Esophagus (tissue), 2 donors: ENCODE measurements around the gene SPTBN2. TPM values are rescaled to one million over a fixed set of nuclear protein-coding genes. Genes with fewer than 3 reads are reported as not detected.
"Not testable (repeated sequence)": the region's sequence is repeated elsewhere in the genome, so short reads cannot be mapped to it uniquely, and the experiment has no call there.

ENCODE experiments used
- H3K27ac ChIP-seq, 2 donors: one replicate each; pipeline ENCODE4 v1.5.1; 2013; ENCODE audit warnings: low read depth in 2 of 2, mild to moderate bottlenecking in 2 of 2, inconsistent platforms in 1 of 2, low read length in 1 of 2, moderate library complexity in 1 of 2
- H3K27me3 ChIP-seq, 2 donors: one replicate each; pipeline ENCODE4 v1.6.1; 2013; ENCODE audit warnings: low read length in 2 of 2, control low read depth in 1 of 2, mild to moderate bottlenecking in 1 of 2; ENCODE audit not compliant: insufficient read depth in 2 of 2, control insufficient read depth in 1 of 2
- H3K36me3 ChIP-seq, 2 donors: one replicate each; pipeline ENCODE4 v1.6.1; 2013; ENCODE audit warnings: low read length in 1 of 2; ENCODE audit not compliant: control insufficient read depth in 2 of 2, insufficient read depth in 2 of 2
- H3K4me1 ChIP-seq, 2 donors: one replicate each; pipeline ENCODE4 v1.6.1; 2013; ENCODE audit warnings: low read length in 1 of 2; ENCODE audit not compliant: control insufficient read depth in 2 of 2, insufficient read depth in 2 of 2
- H3K4me3 ChIP-seq, 2 donors: one replicate each; pipeline ENCODE4 v1.5.1; 2013; ENCODE audit warnings: low read length in 2 of 2, mild to moderate bottlenecking in 2 of 2, low read depth in 1 of 2, moderate library complexity in 1 of 2
- H3K9me3 ChIP-seq, 2 donors: one replicate each; pipeline ENCODE4 v1.6.1; 2013; ENCODE audit warnings: mild to moderate bottlenecking in 2 of 2, low read depth in 1 of 2, low read length in 1 of 2, moderate library complexity in 1 of 2; ENCODE audit not compliant: control insufficient read depth in 2 of 2, insufficient read depth in 1 of 2
- WGBS, 2 donors: extraction: QIAGEN DNeasy Blood & Tissue Kit; methylation state at CpG; one replicate each; pipeline ENCODE4 v1.1.7; 2013; 5-methylcytosine and 5-hydroxymethylcytosine counted together
- polyA plus RNA-seq, 2 donors: library from polyadenylated mRNA; stranded (reverse); fragments of 200-250 nt; gene quantifications; one replicate each; pipeline ENCODE4 v1.2.3, GENCODE V29; 2013
- donor health status: healthy with polysubstance abuse.
- donor health status: Bipolar disorder and iron deficiency.

The SPTBN2 gene
- polyA plus RNA-seq, 2 donors, result 61.3 to 63.4 TPM

GRCh38 chr11:66727282-66728037 is 1.6 kb downstream of the SPTBN2 start:
- Histone ChIP-seq H3K4me1 (peaks cover 0 to 2% of the 10 kb centered on the region in 2 donors), H3K36me3 (no peaks in the 10 kb centered on the region), H3K4me3 (peak overlapping the region; percentile 62 to 88), H3K9me3 (no peaks in the 10 kb centered on the region), H3K27ac (peak overlapping the region; percentile 21 to 38), H3K27me3 (no peaks in the 10 kb centered on the region)
- 1% methylated on average over 40 to 70 of the region's 70 CpGs for WGBS, 2 donors

GRCh38 chr11:66725647-66726046 is 3.4 kb downstream of the SPTBN2 start:
- Histone ChIP-seq H3K27me3 (no peaks in the 10 kb centered on the region), H3K9me3 (no peaks in the 10 kb centered on the region), H3K27ac (no peak overlapping the region), H3K36me3 (peaks cover 0 to 2% of the 10 kb centered on the region in 2 donors), H3K4me3 (no peak overlapping the region), H3K4me1 (peaks cover 2 to 5% of the 10 kb centered on the region in 2 donors)
- 61 to 76% methylated on average over 10 of the region's 10 CpGs for WGBS, 2 donors

- no peaks in the 10 kb centered on the region for H3K27me3 ChIP-seq
- H3K9me3 ChIP-seq, result no peaks in the 10 kb centered on the region
- H3K4me3 ChIP-seq, result no peak overlapping the region
- H3K27ac ChIP-seq, result no peak overlapping the region
- H3K4me1 ChIP-seq, result peaks cover 2 to 11% of the 10 kb centered on the region in 2 donors
- peaks cover 0 to 2% of the 10 kb centered on the region in 2 donors for H3K36me3 ChIP-seq
- 99 to 100% methylated on average over 1 of the region's 1 CpG for WGBS, 2 donors
Observed at GRCh38 chr11:66725114-66725513, 3.9 kb downstream of the SPTBN2 start.

GRCh38 chr11:66724167-66724566 is 4.8 kb downstream of the SPTBN2 start:
- not testable (repeated sequence) for H3K27me3 ChIP-seq, H3K9me3 ChIP-seq, H3K36me3 ChIP-seq, H3K4me3 ChIP-seq
- WGBS, 2 donors, result 92 to 94% methylated on average over 5 of the region's 5 CpGs
- H3K4me1 ChIP-seq, result peaks cover 2 to 18% of the 10 kb centered on the region in 2 donors
- H3K27ac ChIP-seq, result peak overlapping the region; percentile 45 to 74

GRCh38 chr11:66723693-66724092 is 5.3 kb downstream of the SPTBN2 start:
- Histone ChIP-seq H3K27me3 (no peaks in the 10 kb centered on the region), H3K36me3 (peaks cover 0 to 2% of the 10 kb centered on the region in 2 donors), H3K27ac (peak overlapping the region; percentile 45 to 74), H3K9me3 (no peaks in the 10 kb centered on the region), H3K4me3 (no peak overlapping the region), H3K4me1 (peaks cover 2 to 20% of the 10 kb centered on the region in 2 donors)
- 83 to 88% methylated on average over 5 of the region's 5 CpGs for WGBS, 2 donors

- 81 to 92% methylated on average over 16 of the region's 16 CpGs for WGBS, 2 donors
- peaks cover 0 to 2% of the 10 kb centered on the region in 2 donors for H3K36me3 ChIP-seq
- H3K27ac ChIP-seq, result peak overlapping the region in 1 of 2 donors; percentile 50
- no peak overlapping the region for H3K4me3 ChIP-seq
- peaks cover 2 to 21% of the 10 kb centered on the region in 2 donors for H3K4me1 ChIP-seq
- H3K9me3 ChIP-seq, result no peaks in the 10 kb centered on the region
- no peaks in the 10 kb centered on the region for H3K27me3 ChIP-seq
Observed at GRCh38 chr11:66722745-66723651, 6.0 kb downstream of the SPTBN2 start.

- Histone ChIP-seq H3K9me3 (no peaks in the 10 kb centered on the region), H3K4me1 (peaks cover 0 to 23% of the 10 kb centered on the region in 2 donors), H3K36me3 (peaks cover 0 to 2% of the 10 kb centered on the region in 2 donors), H3K4me3 (no peak overlapping the region), H3K27ac (peak overlapping the region in 1 of 2 donors; percentile 36), H3K27me3 (no peaks in the 10 kb centered on the region)
- WGBS, 2 donors, result 90 to 97% methylated on average over 9 of the region's 9 CpGs
Observed at GRCh38 chr11:66721939-66722338, 7.1 kb downstream of the SPTBN2 start.

- H3K27ac ChIP-seq, result peak overlapping the region; percentile 84 to 94
- no peak overlapping the region for H3K4me3 ChIP-seq
- peaks cover 0 to 23% of the 10 kb centered on the region in 2 donors for H3K4me1 ChIP-seq
- H3K36me3 ChIP-seq, result peaks cover 0 to 2% of the 10 kb centered on the region in 2 donors
- no peaks in the 10 kb centered on the region for H3K27me3 ChIP-seq
- 85 to 89% methylated on average over 13 of the region's 13 CpGs for WGBS, 2 donors
- no peaks in the 10 kb centered on the region for H3K9me3 ChIP-seq
Observed at GRCh38 chr11:66720899-66721470, 8.0 kb downstream of the SPTBN2 start.

GRCh38 chr11:66720223-66720898 is 8.7 kb downstream of the SPTBN2 start:
- H3K4me3 ChIP-seq, result no peak overlapping the region
- H3K36me3 ChIP-seq, result peaks cover 0 to 3% of the 10 kb centered on the region in 2 donors
- H3K27me3 ChIP-seq, result no peaks in the 10 kb centered on the region
- no peaks in the 10 kb centered on the region for H3K9me3 ChIP-seq
- peaks cover 0 to 23% of the 10 kb centered on the region in 2 donors for H3K4me1 ChIP-seq
- peak overlapping the region; percentile 84 to 94 for H3K27ac ChIP-seq
- 43 to 46% methylated on average over 15 of the region's 15 CpGs for WGBS, 2 donors
